AG10803 (cell line): ENCODE measurements around the gene ME3.
"Not testable (repeated sequence)": the region's sequence is repeated elsewhere in the genome, so short reads cannot be mapped to it uniquely, and the experiment has no call there.

Experiments
- DNase-seq: peaks from one replicate; pipeline ENCODE4 v3.0.0; 2010; ENCODE audit warnings: low read depth
- H3K4me3 ChIP-seq: 2 replicates; pipeline ENCODE4 v1.5.1; 2011; ENCODE audit warnings: mild to moderate bottlenecking, low read length, control low read depth
- CTCF ChIP-seq: conservative IDR thresholded peaks from 2 replicates; pipeline ENCODE4 v1.5.1; 2011; ENCODE audit warnings: mild to moderate bottlenecking, low read length, control low read depth, inconsistent platforms

Gene ME3

GRCh38 chr11:86625544-86625943 lies 46.9 kb downstream of the ME3 start:
- no peak for DNase-seq
- TF ChIP-seq CTCF: no peak
- no peak overlapping the region for H3K4me3 ChIP-seq

- TF ChIP-seq CTCF: no peak
- no peak for DNase-seq
- no peak overlapping the region for H3K4me3 ChIP-seq
Measured at GRCh38 chr11:86624366-86624765, 48.0 kb downstream of the ME3 start.

DNA sequence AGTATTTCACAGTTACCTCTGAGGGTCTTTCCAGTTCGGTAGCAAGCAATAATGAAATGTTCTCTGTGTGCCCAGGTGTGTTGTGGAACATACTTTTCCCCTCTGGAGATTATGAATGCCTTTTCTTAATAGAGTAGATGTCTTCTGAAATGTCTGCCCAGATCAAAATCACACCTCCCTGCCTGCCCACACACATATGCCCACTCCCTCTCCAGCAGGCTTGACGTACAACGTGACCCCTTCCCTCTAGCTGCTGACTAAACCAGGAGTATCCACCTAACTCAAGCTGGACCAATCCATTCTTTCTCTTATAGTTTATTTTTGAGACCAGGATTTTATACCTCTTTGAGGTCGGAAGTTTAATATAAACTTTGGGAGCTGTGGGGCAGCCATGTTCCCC lies 48.7 kb downstream of the ME3 start:
- TF ChIP-seq CTCF: no peak
- H3K4me3 ChIP-seq: no peak overlapping the region
- DNase-seq: no peak

DNA sequence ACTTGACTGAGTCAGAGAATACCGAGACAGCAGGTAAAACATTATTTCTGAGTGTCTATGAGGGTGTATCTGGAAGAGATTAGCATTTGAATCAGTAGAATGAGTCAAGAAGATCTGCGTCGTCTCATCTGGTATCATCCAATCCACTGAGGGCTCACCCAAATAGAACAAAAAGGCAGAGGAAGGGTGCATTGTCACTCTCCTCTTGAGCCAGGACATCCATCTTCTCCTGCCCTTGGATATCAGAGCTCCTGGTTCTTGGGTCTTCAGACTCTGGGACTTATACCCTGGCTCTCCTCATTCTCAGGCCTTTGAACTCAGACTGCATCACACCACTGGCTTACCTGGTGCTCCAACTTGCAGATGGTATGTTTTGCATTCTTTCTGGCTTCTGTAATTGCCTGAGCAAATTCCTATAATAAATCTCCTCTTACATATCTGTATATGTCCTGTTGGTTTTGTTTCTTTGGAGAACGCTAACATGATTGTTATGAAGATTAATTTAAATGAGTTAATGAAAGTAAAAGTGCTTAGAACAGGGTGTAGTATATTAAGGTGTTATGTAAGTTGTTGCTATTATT lies 49.3 kb downstream of the ME3 start:
- no peak for TF ChIP-seq CTCF
- no peak overlapping the region for H3K4me3 ChIP-seq
- DNase-seq: peak; percentile 64

DNA sequence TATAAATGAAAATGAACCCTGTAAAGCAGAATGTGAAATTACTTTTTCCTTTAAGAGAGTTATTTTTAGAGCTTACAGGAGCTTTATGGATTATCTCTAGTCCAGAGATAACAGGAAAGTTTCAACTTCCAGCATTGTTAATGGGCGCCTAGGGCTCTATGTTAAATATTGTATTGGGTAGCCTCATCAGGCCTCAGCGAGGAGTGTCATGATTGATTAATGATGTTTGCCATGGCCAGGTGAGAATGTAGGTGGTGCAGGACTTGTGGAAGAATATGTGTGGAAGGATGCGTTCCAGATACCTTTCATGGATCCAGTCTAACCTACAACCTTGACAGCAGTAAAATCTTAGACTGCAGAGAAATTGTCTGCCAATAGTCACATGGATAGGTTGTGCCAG lies 50.6 kb downstream of the ME3 start:
- no peak for TF ChIP-seq CTCF
- no peak for DNase-seq
- no peak overlapping the region for H3K4me3 ChIP-seq

DNA sequence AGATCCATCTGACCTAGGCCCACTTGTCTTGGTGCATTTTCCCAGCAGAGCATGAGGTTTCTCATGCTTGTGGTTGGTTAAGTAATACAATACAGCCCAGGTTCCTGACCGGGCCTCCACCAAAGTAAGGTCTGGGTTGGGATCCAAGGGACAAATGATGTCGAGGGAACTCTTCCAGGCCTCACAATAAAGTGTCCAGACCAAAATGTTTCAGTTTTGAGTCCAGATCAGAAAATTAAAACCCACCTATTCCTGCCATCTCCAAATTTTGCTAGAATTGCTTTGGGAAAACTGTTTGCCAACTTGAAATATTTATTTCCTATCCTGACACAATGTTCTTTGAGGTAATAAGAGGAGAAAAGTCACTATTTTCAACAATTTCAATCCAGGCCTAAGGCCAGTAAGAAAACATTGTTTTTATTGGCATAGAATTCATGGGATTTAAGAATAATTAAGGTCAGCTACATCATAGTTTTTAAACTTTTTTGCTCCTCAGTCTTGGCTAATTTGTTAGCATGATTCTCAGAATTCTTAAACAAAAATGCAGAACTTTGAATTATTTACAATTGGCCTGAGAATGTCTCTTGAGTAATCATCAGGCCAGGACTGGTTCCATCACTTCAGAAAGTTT lies 51.4 kb downstream of the ME3 start:
- TF ChIP-seq CTCF: no peak
- H3K4me3 ChIP-seq: no peak overlapping the region
- DNase-seq: peak; percentile 80

DNA sequence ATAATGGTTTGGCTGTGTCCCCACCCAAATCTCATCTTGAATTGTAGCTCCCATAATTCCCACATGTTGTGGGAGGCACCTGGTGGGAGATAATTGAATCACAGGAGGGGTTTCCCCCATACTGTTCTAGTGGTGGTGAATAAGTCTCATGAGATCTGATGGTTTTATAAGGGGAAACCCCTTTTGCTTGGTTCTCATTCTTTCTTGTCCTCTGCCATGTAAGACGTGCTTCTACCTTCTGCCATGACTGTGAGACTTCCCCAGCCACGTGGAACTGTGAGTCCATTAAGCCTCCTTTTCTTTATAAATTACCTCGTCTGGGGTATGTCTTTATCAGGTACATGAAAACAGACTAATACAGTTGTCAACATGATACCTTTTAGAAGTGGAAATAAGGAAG lies 53.0 kb downstream of the ME3 start:
- not testable (repeated sequence) for DNase-seq

More for the DNA sequence above, 53.0 kb downstream of the ME3 start:
- H3K4me3 ChIP-seq: not testable (repeated sequence)
